Endometrium (tissue), 2 donors: ENCODE results near the gene PYGL.

Source experiments
- FAIRE-seq: peaks from 2 replicates; lab custom pipeline; 2012; peaks lifted over from hg19 to GRCh38; lab: Jason Lieb, UNC
- donor health status: control.
- donor health status: control.

Gene PYGL

DNA sequence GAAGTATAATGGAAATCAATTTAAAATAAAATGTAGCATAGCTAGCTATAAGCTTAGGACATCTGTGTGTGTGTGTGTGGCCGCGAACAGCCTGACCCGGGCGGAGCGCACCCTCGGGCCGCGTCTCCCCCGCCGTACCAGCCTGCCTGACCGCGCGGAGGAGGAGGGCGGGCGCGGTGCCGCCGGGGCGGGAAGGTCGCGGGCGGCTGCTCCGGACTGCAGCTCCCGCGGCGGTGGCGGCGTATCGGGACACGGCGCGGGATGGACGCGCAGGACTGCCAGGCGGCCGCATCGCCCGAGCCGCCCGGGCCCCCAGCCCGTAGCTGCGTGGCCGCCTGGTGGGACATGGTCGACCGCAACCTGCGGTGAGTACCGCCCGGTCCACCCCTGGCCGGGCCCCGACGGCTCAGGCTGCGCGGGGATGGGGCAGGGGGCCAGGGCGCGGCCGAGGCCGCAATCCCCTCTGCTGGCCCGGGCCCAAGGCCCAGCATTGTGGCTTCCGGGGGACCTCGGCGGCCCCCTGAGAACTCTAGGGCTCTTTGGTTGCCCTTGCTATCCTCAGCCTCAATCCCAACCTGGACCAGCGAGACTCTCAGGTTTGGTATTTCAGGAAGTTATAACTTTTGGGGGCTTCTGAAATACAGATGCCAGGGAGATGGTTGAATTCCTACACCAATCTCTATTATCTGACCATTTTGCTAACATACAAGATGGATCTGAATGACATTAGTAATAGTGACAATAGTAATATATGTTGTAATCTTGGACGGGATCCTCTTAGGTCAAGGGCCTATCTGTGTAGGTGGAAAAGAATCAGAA is 72.2 kb downstream of the PYGL start, which contains the start of gene ABHD12B:
ABHD12B (plus strand) TSS at position 140 of the 819 bp plus-strand sequence; CDS start at position 262, 122 bp downstream.
- FAIRE-seq, result no peak

DNA sequence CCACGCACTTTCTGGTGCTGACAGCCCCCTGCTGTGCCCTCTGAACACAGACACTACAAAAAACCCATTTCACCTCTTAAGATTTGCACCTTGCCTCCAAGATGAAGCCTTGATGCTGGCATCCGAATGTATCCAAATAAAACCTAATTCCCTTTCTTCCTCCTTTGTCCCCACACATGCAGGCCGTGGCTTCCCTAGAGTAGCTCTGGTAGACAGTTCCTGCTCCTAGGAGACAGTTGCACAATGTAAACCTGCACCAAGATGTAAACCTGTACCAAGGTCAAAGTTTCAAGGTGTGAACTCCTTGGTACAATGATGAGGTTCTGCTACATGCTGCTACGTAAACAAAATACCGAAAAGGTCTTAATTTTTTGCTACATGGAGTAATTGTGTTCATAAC is 73.1 kb downstream of the PYGL start:
- no peak for FAIRE-seq

DNA sequence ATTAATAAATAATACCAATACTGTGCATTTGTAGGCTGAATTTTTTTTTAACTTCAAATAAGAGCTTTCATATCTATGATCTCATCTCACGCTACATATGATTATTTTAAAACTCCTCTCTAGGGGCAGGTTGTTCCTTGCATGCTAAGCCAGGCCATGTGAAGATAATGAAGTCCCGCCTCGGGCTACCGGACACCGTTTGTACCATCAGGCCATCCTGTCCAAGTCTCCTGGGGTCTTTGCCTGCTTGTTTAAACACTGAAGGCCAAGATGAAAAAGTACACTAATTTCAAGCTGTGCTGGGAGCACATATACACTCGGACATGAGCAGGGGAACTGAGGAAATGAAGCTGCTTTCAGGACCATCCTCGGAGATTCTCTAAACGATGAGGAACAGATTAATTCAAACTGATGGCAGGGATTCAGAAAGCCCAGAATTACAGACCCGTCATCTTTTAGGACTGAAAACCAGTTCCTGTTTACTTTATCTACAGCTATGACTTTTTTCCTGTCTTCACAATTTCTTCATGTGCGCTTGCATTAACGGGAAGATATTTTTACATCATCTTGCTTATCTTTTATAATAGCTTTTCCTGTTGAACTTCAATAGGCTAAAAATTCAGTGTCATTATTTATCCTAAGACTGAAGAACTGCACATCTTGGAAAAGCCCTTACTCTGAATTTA is 78.7 kb downstream of the PYGL start:
- no peak for FAIRE-seq

DNA sequence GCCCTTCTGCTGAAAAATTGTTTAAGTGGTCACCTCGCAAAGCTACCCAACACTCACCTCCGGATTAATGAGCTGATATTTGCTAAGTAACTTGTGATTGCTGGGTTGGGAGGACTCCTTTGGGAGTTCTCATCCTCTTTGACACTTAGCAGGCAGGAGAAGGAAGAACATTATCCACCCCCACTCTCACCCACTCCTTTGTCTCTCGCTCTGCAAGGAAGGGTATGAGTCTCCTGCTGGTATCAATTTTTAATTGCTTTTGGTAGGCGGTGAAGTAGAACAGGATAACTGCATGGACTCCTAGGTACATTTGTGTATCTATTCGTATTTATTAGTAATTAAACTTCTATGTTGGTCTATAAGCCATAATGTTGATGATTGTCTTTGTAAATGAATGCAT is 79.3 kb downstream of the PYGL start:
- no peak for FAIRE-seq

DNA sequence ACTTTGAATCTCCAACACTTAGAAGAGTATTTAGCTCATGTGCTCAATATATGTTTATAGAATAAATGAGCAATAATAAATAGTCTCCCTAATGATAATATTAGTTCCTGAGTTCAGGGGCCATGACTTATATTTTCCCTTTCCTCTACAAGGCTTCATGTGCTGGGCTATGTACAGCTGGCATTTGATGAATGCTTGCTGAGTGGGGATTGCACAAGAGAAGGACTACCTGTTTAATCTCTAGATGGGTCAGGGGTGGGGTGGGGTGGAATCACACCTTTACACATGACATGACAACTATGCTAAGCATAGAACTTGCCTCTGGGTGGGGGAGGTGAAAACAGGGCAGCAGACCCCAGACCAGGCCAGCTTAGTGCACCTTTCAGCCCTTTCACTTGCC is 80.0 kb downstream of the PYGL start:
- no peak for FAIRE-seq

DNA sequence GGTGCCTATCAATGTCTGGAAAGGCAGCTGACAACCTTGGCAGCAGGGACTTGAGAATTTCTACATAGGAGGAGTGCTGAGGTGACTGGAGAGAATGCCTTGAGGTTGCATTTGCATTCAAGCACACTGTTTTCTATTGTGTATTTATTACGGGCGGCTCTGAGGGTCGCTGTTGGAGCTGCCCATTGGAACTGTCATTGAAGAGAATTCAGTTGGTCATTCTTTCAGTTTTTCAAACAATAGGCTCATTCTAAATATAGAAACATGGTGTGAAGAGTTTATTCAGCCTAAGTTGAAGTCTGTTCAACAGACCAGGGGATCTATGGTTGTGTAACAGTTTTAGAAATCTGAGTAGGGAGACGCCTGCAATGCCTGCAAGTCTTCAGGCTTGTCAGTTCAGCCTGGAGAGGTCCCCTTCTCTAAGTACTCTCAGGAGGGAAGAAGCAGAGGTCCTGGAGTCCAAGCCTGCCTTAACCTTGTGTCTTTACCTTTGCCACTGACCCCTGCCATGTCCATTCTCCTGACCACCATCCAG is 82.2 kb downstream of the PYGL start:
- FAIRE-seq, result no peak

DNA sequence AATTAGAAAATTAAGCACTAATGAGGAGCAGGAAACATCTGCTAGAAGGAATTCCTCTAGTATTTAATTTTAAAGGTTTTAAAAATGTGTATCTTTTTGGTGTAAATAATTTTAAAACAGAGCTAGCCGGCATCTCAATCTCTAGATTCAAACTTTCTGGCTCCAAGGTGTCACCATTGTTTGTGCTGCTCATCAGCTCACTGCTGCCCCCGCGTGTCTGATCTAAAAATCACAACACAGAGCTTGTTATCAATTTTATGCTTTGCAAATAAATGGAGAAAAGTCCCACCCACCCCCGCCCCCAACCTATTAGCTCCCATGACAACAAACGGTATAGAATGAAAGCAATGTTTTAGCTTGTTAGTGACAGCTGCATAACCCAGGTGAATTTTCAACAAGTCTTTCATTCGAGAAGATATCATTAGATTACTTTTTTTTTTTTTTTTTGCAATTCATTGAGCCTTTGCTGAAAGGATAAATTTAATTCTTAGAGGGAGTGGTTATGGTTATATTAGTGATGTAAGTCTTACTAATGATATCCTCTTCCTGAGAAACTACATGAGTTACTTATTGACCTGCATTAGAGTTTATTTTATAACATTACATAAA is 83.7 kb downstream of the PYGL start:
- FAIRE-seq, result peak; percentile 70

DNA sequence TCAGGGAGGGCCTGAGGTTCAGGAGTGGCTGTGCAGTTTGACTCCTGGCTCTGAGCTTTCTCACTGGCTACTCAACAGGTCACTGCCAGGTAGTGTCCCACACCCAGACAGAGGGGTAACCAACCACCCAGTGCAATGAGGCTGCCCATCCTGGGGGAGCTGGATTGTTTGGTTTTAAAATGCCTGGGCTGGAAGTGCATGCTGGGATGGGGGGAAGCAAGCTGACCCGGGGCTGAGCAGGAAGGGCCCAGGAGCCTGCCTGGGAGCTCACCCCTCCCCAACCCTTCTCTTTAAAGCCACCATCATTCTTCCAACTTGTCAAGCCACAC is 85.0 kb downstream of the PYGL start:
- FAIRE-seq, result no peak

DNA sequence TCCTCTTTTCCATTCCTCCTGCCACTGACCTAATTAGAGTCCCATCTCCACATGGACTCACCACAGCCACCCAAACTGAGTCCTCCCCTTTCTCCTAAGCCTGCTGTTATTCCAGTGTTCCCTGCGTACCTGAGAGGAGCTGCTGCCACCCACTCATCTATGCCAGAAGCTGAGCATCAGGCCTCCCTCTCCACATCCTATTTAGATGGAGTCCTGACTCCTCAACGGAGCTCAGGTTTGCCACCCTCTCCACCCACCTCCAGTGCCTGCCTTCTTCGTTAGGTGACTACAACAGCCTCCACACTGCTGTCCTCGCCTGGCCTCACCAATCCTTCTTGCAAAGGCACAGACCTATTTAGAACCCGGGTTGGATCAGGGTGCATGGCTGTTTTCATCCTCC is 87.6 kb downstream of the PYGL start:
- FAIRE-seq, result no peak

DNA sequence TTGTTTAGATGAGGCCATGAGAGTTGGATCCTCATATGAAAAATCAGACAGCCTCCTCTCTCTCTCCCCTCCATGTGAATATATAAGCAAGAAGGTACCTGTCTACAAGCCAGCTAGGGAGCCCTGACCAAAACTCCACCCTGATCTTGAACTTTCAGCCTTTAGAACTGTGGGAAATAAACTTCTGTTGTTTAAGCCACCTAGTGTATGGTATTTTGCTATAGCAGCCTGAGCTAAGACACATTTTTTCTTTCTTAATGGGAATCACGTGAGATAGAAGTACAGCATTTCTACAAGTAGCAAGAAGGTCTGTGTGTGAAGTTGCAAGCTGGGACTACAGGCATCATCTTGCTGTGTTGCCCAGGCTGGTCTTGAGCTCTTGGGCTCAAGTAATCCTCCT is 88.7 kb downstream of the PYGL start:
- FAIRE-seq, result no peak
